ENCODE results near the gene CRCP. TPM values are rescaled to one million over a fixed set of nuclear protein-coding genes. Genes with fewer than 3 reads are reported as not detected.
"Not testable (repeated sequence)": the region's sequence is repeated elsewhere in the genome, so short reads cannot be mapped to it uniquely, and the experiment has no call there.

Gene CRCP
- total RNA-seq, 1 donor from 2014 or later: 41.0 TPM

DNA sequence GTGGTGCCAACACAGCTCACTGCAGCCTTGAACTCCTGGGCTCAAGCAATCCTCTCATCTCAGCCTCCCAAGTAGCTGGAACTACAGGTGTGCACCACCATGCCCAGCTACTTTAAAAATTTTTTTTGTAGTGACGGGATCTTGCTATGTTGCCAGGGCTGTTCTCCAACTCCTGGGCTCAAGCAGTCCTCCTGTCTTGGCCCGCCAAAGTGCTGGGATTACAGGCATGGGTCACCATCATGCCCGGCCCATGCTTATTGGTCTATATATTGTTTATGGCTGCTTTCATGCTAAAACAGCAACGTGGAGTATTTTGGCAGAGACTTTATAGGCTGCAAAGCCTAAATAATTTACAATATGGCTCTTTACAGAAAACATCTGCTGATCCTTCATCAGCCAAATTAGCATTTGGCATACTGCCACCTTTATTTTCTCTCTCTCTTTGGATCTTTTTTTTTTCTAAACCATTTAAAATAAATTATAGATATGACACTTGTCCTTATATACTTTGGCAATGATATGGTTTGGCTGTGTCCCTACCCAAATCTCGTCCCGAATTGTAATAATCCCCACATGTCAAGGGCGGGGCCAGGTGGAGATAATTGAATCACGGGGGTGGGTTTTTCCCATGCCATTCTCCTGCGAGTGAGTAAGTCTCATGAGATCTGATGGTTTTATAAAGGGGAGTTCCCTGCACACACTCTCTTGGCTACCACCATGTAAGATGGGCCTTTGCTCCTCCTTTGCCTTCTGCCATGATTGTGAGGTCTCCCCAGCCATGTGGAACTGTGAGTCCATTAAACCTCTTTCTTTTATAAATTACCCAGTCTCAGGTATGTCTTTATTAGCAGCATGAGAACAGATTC, 58.1 kb downstream of the CRCP start:
- H3K4me1 Mint-ChIP-seq (ENCODE audit: low read depth); DNase-seq (ENCODE audit: low spot score); H3K27me3 Mint-ChIP-seq (ENCODE audit: insufficient read depth); H3K27ac Mint-ChIP-seq; H3K4me3 Mint-ChIP-seq; intact Hi-C loops (cut with micrococcal nuclease); H3K36me3 Mint-ChIP-seq (ENCODE audit: low read depth); H3K9me3 Mint-ChIP-seq: not testable (repeated sequence)

- Mint-ChIP-seq H3K36me3 (ENCODE audit: low read depth) (no peaks in the 10 kb centered on the region), H3K27ac (no peak overlapping the region)
- DNase-seq (ENCODE audit: low spot score): no peak
Measured at GRCh38 chr7:66173856-66174255, 59.2 kb downstream of the CRCP start.

GRCh38 chr7:66175006-66175405, 60.4 kb downstream of the CRCP start:
- H3K27me3 Mint-ChIP-seq (ENCODE audit: insufficient read depth); H3K9me3 Mint-ChIP-seq; H3K36me3 Mint-ChIP-seq (ENCODE audit: low read depth); H3K4me1 Mint-ChIP-seq (ENCODE audit: low read depth); H3K4me3 Mint-ChIP-seq; H3K27ac Mint-ChIP-seq; intact Hi-C loops (cut with micrococcal nuclease); DNase-seq (ENCODE audit: low spot score): not testable (repeated sequence)

More at GRCh38 chr7:66173856-66174255, 59.2 kb downstream of the CRCP start:
- H3K4me1 Mint-ChIP-seq (ENCODE audit: low read depth): no peaks in the 10 kb centered on the region
- intact Hi-C loops (cut with micrococcal nuclease): no loop called here
- H3K4me3 Mint-ChIP-seq: no peak overlapping the region
- H3K27me3 Mint-ChIP-seq (ENCODE audit: insufficient read depth): peaks cover 3% of the 10 kb centered on the region
- no peaks in the 10 kb centered on the region for H3K9me3 Mint-ChIP-seq

GRCh38 chr7:66176914-66177313, 62.3 kb downstream of the CRCP start:
- H3K27ac Mint-ChIP-seq: no peak overlapping the region
- H3K36me3 Mint-ChIP-seq (ENCODE audit: low read depth): no peaks in the 10 kb centered on the region
- intact Hi-C loops (cut with micrococcal nuclease): no loop called here
- no peak overlapping the region for H3K4me3 Mint-ChIP-seq
- H3K4me1 Mint-ChIP-seq (ENCODE audit: low read depth): no peaks in the 10 kb centered on the region
- no peaks in the 10 kb centered on the region for H3K9me3 Mint-ChIP-seq
- H3K27me3 Mint-ChIP-seq (ENCODE audit: insufficient read depth): peaks cover 3% of the 10 kb centered on the region
- no peak for DNase-seq (ENCODE audit: low spot score)

GRCh38 chr7:66178258-66178657, 63.6 kb downstream of the CRCP start:
- H3K4me3 Mint-ChIP-seq: no peak overlapping the region
- H3K4me1 Mint-ChIP-seq (ENCODE audit: low read depth): no peaks in the 10 kb centered on the region
- H3K27me3 Mint-ChIP-seq (ENCODE audit: insufficient read depth): peaks cover 3% of the 10 kb centered on the region
- no peak for DNase-seq (ENCODE audit: low spot score)
- H3K36me3 Mint-ChIP-seq (ENCODE audit: low read depth): no peaks in the 10 kb centered on the region
- intact Hi-C loops (cut with micrococcal nuclease): no loop called here
- H3K27ac Mint-ChIP-seq: no peak overlapping the region
- no peaks in the 10 kb centered on the region for H3K9me3 Mint-ChIP-seq

DNA sequence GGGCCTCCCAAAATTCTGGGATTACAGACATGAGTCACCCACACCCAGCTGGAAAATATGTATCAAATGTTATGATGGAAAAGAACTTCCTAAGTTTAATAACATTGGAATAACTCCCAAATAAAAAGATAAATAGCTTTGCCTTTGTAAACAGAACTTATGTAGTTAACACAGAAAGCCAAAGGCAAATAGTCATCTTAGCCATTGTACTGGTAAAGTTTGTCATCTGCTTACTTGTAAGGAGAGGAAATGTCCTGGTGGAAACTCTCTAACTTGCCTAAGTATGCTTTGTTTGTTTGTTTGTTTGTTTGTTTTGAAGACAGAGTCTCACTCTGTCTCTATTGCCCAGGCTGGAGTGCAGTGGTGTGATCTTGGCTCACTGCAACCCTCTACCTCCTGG, 66.7 kb downstream of the CRCP start:
- H3K9me3 Mint-ChIP-seq: no peaks in the 10 kb centered on the region
- intact Hi-C loops (cut with micrococcal nuclease): no loop called here
- no peak overlapping the region for H3K27ac Mint-ChIP-seq

GRCh38 chr7:66181845-66182244, 67.2 kb downstream of the CRCP start:
- H3K9me3 Mint-ChIP-seq: no peaks in the 10 kb centered on the region
- H3K27me3 Mint-ChIP-seq (ENCODE audit: insufficient read depth): peaks cover 4% of the 10 kb centered on the region
- H3K36me3 Mint-ChIP-seq (ENCODE audit: low read depth): no peaks in the 10 kb centered on the region
- DNase-seq (ENCODE audit: low spot score): no peak
- H3K27ac Mint-ChIP-seq: no peak overlapping the region
- no peaks in the 10 kb centered on the region for H3K4me1 Mint-ChIP-seq (ENCODE audit: low read depth)
- H3K4me3 Mint-ChIP-seq: no peak overlapping the region
- intact Hi-C loops (cut with micrococcal nuclease): no loop called here

More for the DNA sequence above, 66.7 kb downstream of the CRCP start:
- DNase-seq (ENCODE audit: low spot score): no peak
- H3K4me1 Mint-ChIP-seq (ENCODE audit: low read depth): no peaks in the 10 kb centered on the region
- H3K4me3 Mint-ChIP-seq: no peak overlapping the region
- no peaks in the 10 kb centered on the region for H3K36me3 Mint-ChIP-seq (ENCODE audit: low read depth)
- H3K27me3 Mint-ChIP-seq (ENCODE audit: insufficient read depth): peaks cover 4% of the 10 kb centered on the region

GRCh38 chr7:66182920-66183319, 68.3 kb downstream of the CRCP start:
- H3K36me3 Mint-ChIP-seq (ENCODE audit: low read depth): no peaks in the 10 kb centered on the region
- H3K9me3 Mint-ChIP-seq: no peaks in the 10 kb centered on the region
- H3K27me3 Mint-ChIP-seq (ENCODE audit: insufficient read depth): peaks cover 4% of the 10 kb centered on the region

DNA sequence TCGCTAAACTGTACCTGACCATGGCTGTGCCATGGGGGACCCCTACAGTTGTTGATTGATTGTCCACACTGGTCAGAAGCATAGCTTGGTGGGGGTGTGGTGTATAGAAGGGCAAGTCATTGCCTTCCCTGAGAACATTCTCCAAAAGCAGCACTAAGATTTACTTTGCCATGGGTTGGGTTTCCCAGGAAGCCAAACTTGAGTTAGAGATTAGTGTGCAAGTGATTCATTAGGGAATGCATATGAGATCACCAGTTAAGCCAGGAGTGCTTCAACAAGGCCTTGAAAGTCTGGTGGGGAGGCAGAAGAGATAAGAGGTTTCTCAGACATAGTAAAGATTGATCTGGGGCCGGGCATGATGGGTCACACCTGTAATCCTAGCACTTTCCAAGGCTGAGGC, 69.1 kb downstream of the CRCP start:
- no peak overlapping the region for H3K4me3 Mint-ChIP-seq
- intact Hi-C loops (cut with micrococcal nuclease): no loop called here
- H3K27ac Mint-ChIP-seq: no peak overlapping the region
- no peaks in the 10 kb centered on the region for H3K36me3 Mint-ChIP-seq (ENCODE audit: low read depth)
- H3K4me1 Mint-ChIP-seq (ENCODE audit: low read depth): no peaks in the 10 kb centered on the region
- peaks cover 4% of the 10 kb centered on the region for H3K27me3 Mint-ChIP-seq (ENCODE audit: insufficient read depth)
- no peaks in the 10 kb centered on the region for H3K9me3 Mint-ChIP-seq
- no peak for DNase-seq (ENCODE audit: low spot score)

More at GRCh38 chr7:66182920-66183319, 68.3 kb downstream of the CRCP start:
- DNase-seq (ENCODE audit: low spot score): no peak
- no peak overlapping the region for H3K4me3 Mint-ChIP-seq
- no peaks in the 10 kb centered on the region for H3K4me1 Mint-ChIP-seq (ENCODE audit: low read depth)
- intact Hi-C loops (cut with micrococcal nuclease): no loop called here
- no peak overlapping the region for H3K27ac Mint-ChIP-seq

DNA sequence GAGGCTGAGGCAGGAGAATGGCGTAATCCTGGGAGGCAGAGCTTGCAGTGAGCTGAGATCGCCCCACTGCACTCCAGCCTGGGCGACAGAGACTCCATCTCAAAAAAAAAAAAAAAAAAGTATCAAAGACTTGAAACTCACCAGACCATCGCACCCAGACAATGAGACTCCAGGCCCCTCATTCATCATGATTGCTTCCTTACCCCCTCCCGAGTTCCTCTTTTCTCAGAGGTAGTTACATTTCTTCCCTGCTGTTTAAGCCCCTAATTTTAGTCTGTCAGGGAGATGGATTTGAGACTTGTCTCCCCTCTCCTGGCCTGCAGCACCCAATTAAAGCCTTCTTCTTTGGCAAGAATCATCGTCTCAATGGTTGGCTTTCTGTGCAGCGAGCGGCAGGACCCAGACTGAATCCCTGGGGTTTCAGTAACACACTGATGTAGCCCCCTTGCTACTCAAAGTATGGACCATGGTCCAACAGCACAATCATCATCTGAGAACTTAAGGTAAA, 71.1 kb downstream of the CRCP start:
- no peak for DNase-seq (ENCODE audit: low spot score)
- Mint-ChIP-seq H3K4me1 (ENCODE audit: low read depth) (no peaks in the 10 kb centered on the region), H3K9me3 (no peaks in the 10 kb centered on the region), H3K4me3 (no peak overlapping the region), H3K27ac (no peak overlapping the region), H3K27me3 (ENCODE audit: insufficient read depth) (peaks cover 4% of the 10 kb centered on the region), H3K36me3 (ENCODE audit: low read depth) (no peaks in the 10 kb centered on the region)
- intact Hi-C loops (cut with micrococcal nuclease): no loop called here

DNA sequence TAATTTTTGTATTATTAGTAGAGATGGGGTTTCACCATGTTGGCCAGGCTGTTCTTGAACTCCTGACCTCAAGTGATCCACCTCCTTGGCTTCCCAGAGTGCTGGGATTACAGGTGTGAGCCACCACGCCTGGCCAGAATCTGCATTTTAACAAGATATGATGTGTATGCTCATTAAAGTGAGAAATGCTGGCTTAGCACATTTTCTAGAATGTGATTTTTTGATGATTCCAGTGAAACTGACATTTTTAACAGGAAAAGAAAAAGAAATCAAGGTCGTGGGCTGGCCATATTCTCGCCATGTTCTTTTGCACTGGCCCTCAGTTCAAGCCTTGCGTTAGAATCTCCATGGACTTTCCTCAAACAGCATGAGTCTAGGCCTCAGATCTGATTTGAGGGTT, 72.3 kb downstream of the CRCP start:
- H3K4me3 Mint-ChIP-seq: no peak overlapping the region
- no peak for DNase-seq (ENCODE audit: low spot score)
- intact Hi-C loops (cut with micrococcal nuclease): no loop called here
- H3K27me3 Mint-ChIP-seq (ENCODE audit: insufficient read depth): peaks cover 4% of the 10 kb centered on the region
- H3K36me3 Mint-ChIP-seq (ENCODE audit: low read depth): no peaks in the 10 kb centered on the region
- H3K27ac Mint-ChIP-seq: no peak overlapping the region
- no peaks in the 10 kb centered on the region for H3K4me1 Mint-ChIP-seq (ENCODE audit: low read depth)
- no peaks in the 10 kb centered on the region for H3K9me3 Mint-ChIP-seq

DNA sequence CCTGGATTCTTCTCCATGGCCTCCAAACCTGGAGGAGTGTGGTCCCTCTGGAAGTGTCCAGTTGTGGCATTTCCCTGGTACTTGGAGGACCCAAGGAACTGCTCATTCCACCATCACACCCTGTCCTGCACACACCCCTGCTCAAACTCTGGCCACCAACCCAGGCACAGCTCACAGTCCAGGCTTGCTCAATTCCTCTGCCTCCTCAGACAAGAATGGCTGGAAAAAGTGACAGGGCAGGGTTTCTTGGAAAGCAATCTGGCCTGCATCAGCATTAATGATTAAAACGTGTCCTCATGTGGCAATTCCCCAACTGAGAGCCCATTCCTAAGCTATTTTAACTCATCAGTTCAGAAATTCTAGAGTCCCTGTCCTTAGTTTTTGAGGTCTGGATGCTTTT, 73.3 kb downstream of the CRCP start:
- Mint-ChIP-seq H3K9me3 (no peaks in the 10 kb centered on the region), H3K27ac (no peak overlapping the region), H3K4me3 (no peak overlapping the region), H3K27me3 (ENCODE audit: insufficient read depth) (peaks cover 4% of the 10 kb centered on the region), H3K4me1 (ENCODE audit: low read depth) (no peaks in the 10 kb centered on the region), H3K36me3 (ENCODE audit: low read depth) (no peaks in the 10 kb centered on the region)
- intact Hi-C loops (cut with micrococcal nuclease): no loop called here
- DNase-seq (ENCODE audit: low spot score): no peak

- Mint-ChIP-seq H3K27ac (no peak overlapping the region), H3K36me3 (ENCODE audit: low read depth) (no peaks in the 10 kb centered on the region), H3K4me3 (no peak overlapping the region), H3K27me3 (ENCODE audit: insufficient read depth) (peaks cover 4% of the 10 kb centered on the region), H3K4me1 (ENCODE audit: low read depth) (no peaks in the 10 kb centered on the region), H3K9me3 (no peaks in the 10 kb centered on the region)
- DNase-seq (ENCODE audit: low spot score): no peak
- intact Hi-C loops (cut with micrococcal nuclease): no loop called here
Measured at GRCh38 chr7:66188645-66189044, 74.0 kb downstream of the CRCP start.

Data from activated T-helper 1 cell treated with anti-CD3 and anti-CD28 coated beads, Interleukin-12 subunit alpha, Interleukin-12 subunit beta, Interleukin-2, Interleukin-4 antibody, amounts not matched to agents 30 ng/mL and 10 ng/mL and 1 ng/mL, durations not matched to agents 14 hours and 24 hours and 36 hours (primary cell).